HepG2 (cell line): ENCODE results near the gene GIPC1. TPM values are rescaled to one million over a fixed set of nuclear protein-coding genes. Genes with fewer than 3 reads are reported as not detected.

ENCODE experiments used
- ATF7 ChIP-seq, 2 experiments: fragments of 450-650 bp in 1 of 2; sonication (generic) in 1 of 2; formaldehyde crosslinking in 1 of 2; IDR thresholded peaks; 2 replicates each; pipeline versions ENCODE4 v1.4.0 to v1.6.1; 2016 to 2020; ENCODE audit warnings: antibody characterized with exemption in 1 of 2, mild to moderate bottlenecking in 1 of 2, missing genetic modification reagents in 1 of 2
- KDM5B ChIP-seq: sonication (generic); formaldehyde crosslinking; IDR thresholded peaks from 2 replicates; pipeline ENCODE4 v1.4.0; 2020; ENCODE audit warnings: missing genetic modification reagents, mild to moderate bottlenecking, borderline replicate concordance
- KDM6A ChIP-seq: IDR thresholded peaks from 2 replicates; pipeline ENCODE4 v1.6.1; 2016; ENCODE audit warnings: low read depth
- MXD4 ChIP-seq: IDR thresholded peaks from 2 replicates; pipeline ENCODE4 v1.6.1; 2016; ENCODE audit warnings: mild to moderate bottlenecking, missing biosample characterization, missing genetic modification reagents
- NCOA2 ChIP-seq: sonication (generic); formaldehyde crosslinking; IDR thresholded peaks from 2 replicates; pipeline ENCODE4 v1.8.0; 2022; ENCODE audit warnings: inconsistent platforms
- NFYC ChIP-seq: IDR thresholded peaks from 2 replicates; pipeline ENCODE4 v1.6.1; 2016; ENCODE audit warnings: missing genetic modification reagents, missing compliant biosample characterization
- NPAS2 ChIP-seq: sonication (generic); formaldehyde crosslinking; IDR thresholded peaks from 2 replicates; pipeline ENCODE4 v1.8.0; 2022; ENCODE audit warnings: mild to moderate bottlenecking, missing genetic modification reagents, borderline replicate concordance
- NR3C1 ChIP-seq: sonication (generic); formaldehyde crosslinking; IDR thresholded peaks from 2 replicates; pipeline ENCODE4 v1.4.0; 2020; ENCODE audit warnings: missing genetic modification reagents
- RFXAP ChIP-seq: sonication (generic); formaldehyde crosslinking; IDR thresholded peaks from 2 replicates; pipeline ENCODE4 v1.4.0; 2020; ENCODE audit warnings: missing genetic modification reagents, borderline replicate concordance
- SNAPC2 ChIP-seq: sonication (generic); formaldehyde crosslinking; IDR thresholded peaks from 2 replicates; pipeline ENCODE4 v1.8.1; 2022; ENCODE audit warnings: mild to moderate bottlenecking, missing genetic modification reagents
- ZBTB20 ChIP-seq: sonication (generic); formaldehyde crosslinking; IDR thresholded peaks from 2 replicates; pipeline ENCODE4 v1.8.1; 2023; ENCODE audit warnings: missing genetic modification reagents, low read depth, mild to moderate bottlenecking, borderline replicate concordance
- ZBTB7A ChIP-seq: sonication (generic); formaldehyde crosslinking; IDR thresholded peaks from 2 replicates; pipeline ENCODE4 v1.8.0; 2022; ENCODE audit warnings: mild to moderate bottlenecking, missing genetic modification reagents
- ZFP36L1 ChIP-seq: sonication (generic); formaldehyde crosslinking; IDR thresholded peaks from 2 replicates; pipeline ENCODE4 v1.8.0; 2022; ENCODE audit warnings: mild to moderate bottlenecking, missing genetic modification reagents, moderate library complexity
- ZNF136 ChIP-seq: sonication (generic); formaldehyde crosslinking; IDR thresholded peaks from 2 replicates; pipeline ENCODE4 v1.8.1; 2022; ENCODE audit warnings: low read depth, mild to moderate bottlenecking, moderate library complexity, missing genetic modification reagents
- ZNF501 ChIP-seq: sonication (generic); formaldehyde crosslinking; IDR thresholded peaks from 2 replicates; pipeline ENCODE4 v1.5.1; 2020; ENCODE audit warnings: mild to moderate bottlenecking, moderate library complexity, missing genetic modification reagents
- ZNF639 ChIP-seq: conservative IDR thresholded peaks from 2 replicates; pipeline ENCODE4 v1.6.1; 2018; ENCODE audit warnings: missing genetic modification reagents
- polyA plus RNA-seq, 8 experiments: library from polyadenylated mRNA; depleted of rRNA in 3 of 8; stranded (reverse) in 7 of 8; unstranded in 1 of 8; fragments of >200 nt; fragmentation: Illumina TruSeq in 4 of 8; extraction: Trizol in 4 of 8; gene quantifications; 2 replicates each; pipeline versions ENCODE4 v1.2.1 to v1.2.3, GENCODE V29; 2011 to 2016; ENCODE audit warnings: low read depth in 4 of 8, missing spikeins in 1 of 8, mixed read lengths in 1 of 8; ENCODE audit not compliant: insufficient read depth in 1 of 8
- total RNA-seq, 5 experiments: library from RNA; depleted of rRNA; stranded (reverse); fragments of >200 nt; fragmentation: Illumina TruSeq; extraction: Trizol; gene quantifications; 2 replicates each; pipeline ENCODE4 v1.2.3, GENCODE V29; 2016; ENCODE audit warnings: low read depth in 1 of 5
- TF ChIP-seq, protein P1 (sequence below): IDR thresholded peaks from 2 replicates; pipeline ENCODE4 v1.6.1; 2016; ENCODE audit warnings: mild to moderate bottlenecking
- TF ChIP-seq, protein P2 (sequence below): sonication (generic); formaldehyde crosslinking; IDR thresholded peaks from 2 replicates; pipeline ENCODE4 v1.5.0; 2020; ENCODE audit warnings: mild to moderate bottlenecking, missing genetic modification reagents, borderline replicate concordance

GIPC1 gene
- total and polyA plus RNA-seq, 2 of the 13 experiments (the other 11 are each of a cell fraction or from before 2014, with no cell fraction given): 27.1 to 48.1 TPM

DNA sequence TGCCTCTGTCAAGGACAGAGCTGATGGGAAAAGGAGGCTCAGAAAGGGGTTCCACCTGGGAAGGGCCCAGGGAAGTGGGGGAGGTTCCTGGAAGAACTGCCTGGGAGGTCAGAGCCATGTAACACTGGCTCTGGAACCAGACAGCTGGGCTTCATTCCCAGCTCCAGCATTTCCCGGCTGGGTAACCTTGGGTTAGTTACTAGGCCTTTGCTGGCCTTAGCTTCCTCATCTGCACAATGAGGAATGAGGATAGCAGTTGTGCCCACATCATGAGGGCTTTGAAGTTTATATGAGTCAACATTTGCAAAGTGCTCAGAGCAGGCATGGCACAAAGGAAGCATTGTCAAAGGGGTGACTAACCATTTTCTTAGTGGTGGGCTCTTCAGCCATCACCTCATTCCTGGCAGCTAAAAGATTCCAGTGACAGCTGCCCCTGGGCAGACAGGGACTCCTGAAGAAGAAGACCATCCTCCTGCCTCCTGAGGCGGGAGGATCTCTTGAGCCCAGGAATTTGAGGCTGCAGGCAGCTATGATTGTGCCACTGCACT is 24.0 kb upstream of the GIPC1 start (continued):
- TF ChIP-seq, protein P1, sequence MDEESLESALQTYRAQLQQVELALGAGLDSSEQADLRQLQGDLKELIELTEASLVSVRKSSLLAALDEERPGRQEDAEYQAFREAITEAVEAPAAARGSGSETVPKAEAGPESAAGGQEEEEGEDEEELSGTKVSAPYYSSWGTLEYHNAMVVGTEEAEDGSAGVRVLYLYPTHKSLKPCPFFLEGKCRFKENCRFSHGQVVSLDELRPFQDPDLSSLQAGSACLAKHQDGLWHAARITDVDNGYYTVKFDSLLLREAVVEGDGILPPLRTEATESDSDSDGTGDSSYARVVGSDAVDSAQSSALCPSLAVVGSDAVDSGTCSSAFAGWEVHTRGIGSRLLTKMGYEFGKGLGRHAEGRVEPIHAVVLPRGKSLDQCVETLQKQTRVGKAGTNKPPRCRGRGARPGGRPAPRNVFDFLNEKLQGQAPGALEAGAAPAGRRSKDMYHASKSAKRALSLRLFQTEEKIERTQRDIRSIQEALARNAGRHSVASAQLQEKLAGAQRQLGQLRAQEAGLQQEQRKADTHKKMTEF (CRISPR knock-in tag): peak; percentile 95
- TF ChIP-seq, protein P2, sequence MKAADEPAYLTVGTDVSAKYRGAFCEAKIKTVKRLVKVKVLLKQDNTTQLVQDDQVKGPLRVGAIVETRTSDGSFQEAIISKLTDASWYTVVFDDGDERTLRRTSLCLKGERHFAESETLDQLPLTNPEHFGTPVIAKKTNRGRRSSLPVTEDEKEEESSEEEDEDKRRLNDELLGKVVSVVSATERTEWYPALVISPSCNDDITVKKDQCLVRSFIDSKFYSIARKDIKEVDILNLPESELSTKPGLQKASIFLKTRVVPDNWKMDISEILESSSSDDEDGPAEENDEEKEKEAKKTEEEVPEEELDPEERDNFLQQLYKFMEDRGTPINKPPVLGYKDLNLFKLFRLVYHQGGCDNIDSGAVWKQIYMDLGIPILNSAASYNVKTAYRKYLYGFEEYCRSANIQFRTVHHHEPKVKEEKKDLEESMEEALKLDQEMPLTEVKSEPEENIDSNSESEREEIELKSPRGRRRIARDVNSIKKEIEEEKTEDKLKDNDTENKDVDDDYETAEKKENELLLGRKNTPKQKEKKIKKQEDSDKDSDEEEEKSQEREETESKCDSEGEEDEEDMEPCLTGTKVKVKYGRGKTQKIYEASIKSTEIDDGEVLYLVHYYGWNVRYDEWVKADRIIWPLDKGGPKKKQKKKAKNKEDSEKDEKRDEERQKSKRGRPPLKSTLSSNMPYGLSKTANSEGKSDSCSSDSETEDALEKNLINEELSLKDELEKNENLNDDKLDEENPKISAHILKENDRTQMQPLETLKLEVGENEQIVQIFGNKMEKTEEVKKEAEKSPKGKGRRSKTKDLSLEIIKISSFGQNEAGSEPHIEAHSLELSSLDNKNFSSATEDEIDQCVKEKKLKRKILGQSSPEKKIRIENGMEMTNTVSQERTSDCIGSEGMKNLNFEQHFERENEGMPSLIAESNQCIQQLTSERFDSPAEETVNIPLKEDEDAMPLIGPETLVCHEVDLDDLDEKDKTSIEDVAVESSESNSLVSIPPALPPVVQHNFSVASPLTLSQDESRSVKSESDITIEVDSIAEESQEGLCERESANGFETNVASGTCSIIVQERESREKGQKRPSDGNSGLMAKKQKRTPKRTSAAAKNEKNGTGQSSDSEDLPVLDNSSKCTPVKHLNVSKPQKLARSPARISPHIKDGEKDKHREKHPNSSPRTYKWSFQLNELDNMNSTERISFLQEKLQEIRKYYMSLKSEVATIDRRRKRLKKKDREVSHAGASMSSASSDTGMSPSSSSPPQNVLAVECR (CRISPR knock-in tag): peak; percentile 62; the same call in 1 of the 2 replicates
- TF ChIP-seq NR3C1 (CRISPR knock-in tag) (no peak), ZBTB7A (no peak), KDM6A (CRISPR knock-in tag) (peak; percentile 56), MXD4 (CRISPR knock-in tag) (peak; percentile 63; the same call in 1 of the 2 replicates), ZFP36L1 (CRISPR knock-in tag) (no peak; the same call in 1 of the 2 replicates), ZNF501 (CRISPR knock-in tag) (no peak; the same call in 1 of the 2 replicates), ZNF639 (CRISPR knock-in tag) (no peak; the same call in 1 of the 2 replicates), NPAS2 (CRISPR knock-in tag) (no peak), NFYC (CRISPR knock-in tag) (peak; percentile 50), ATF7 (IDR thresholded peaks at IDR 0.05) (peak; percentile 36; the same call in 1 of the 2 replicates), ATF7 (CRISPR knock-in tag; IDR thresholded peaks at IDR 0.05) (no peak), ZNF136 (no peak), RFXAP (CRISPR knock-in tag) (0 out of 2 replicates have a peak, but pooled peaks have one; percentile 24), NCOA2 (CRISPR knock-in tag) (peak; percentile 93), ZBTB20 (CRISPR knock-in tag) (peak; percentile 38; the same call in 1 of the 2 replicates), SNAPC2 (CRISPR knock-in tag) (no peak), KDM5B (CRISPR knock-in tag) (no peak)
